Body of pancreas (tissue), 4 donors: Measurements from ENCODE around the gene PDCD2L. TPM values are rescaled to one million over a fixed set of nuclear protein-coding genes. Genes with fewer than 3 reads are reported as not detected.

ENCODE experiments used
- ATAC-seq: fragments of 150-250 bp; one replicate; pipeline ENCODE4 v1.9.1; 2016
- DNase-seq, 4 donors: peaks; one replicate each; pipeline ENCODE4 v3.0.0-alpha.2; 2019
- H3K27ac ChIP-seq, 4 donors: fragments of 200-600 bp; sonication (generic); 1 replicate in 3 of 4; 2 replicates in 1 of 4; pipeline versions ENCODE4 v1.5.1 to v1.6.1; 2016 to 2019; ENCODE audit warnings: mild to moderate bottlenecking in 1 of 4, mixed read lengths in 1 of 4, moderate library complexity in 1 of 4
- H3K27me3 ChIP-seq, 2 donors: fragments of 200-600 bp; sonication (generic); one replicate each; pipeline ENCODE4 v1.6.0; 2016; ENCODE audit warnings: mild to moderate bottlenecking in 1 of 2
- H3K36me3 ChIP-seq, 2 donors: fragments of 200-600 bp; sonication (generic); replicated peaks in 1 of 2; 2 replicates each; pipeline ENCODE4 v1.5.1; 2016; ENCODE audit warnings: low read depth in 2 of 2; ENCODE audit not compliant: insufficient read depth in 1 of 2
- H3K4me1 ChIP-seq: fragments of 200-600 bp; sonication (generic); one replicate; pipeline ENCODE4 v1.6.0; 2016
- H3K4me3 ChIP-seq, 2 donors: fragments of 200-600 bp; sonication (generic); 1 replicate in 1 of 2; 2 replicates in 1 of 2; pipeline ENCODE4 v1.5.1; 2016 to 2019
- H3K9me3 ChIP-seq, 3 donors: fragments of 200-600 bp; sonication (generic); 1 replicate in 2 of 3; 2 replicates in 1 of 3; pipeline ENCODE4 v1.5.1; 2016
- POLR2A ChIP-seq, 3 donors: fragments of 450-650 bp; IDR thresholded peaks; one replicate each; pipeline ENCODE4 v1.6.1; 2016; ENCODE audit warnings: antibody characterized with exemption in 3 of 3, mild to moderate bottlenecking in 2 of 3
- WGBS, 2 donors: methylation state at CpG; one replicate each; pipeline ENCODE4 v1.1.5; 2017; 5-methylcytosine and 5-hydroxymethylcytosine counted together
- intact Hi-C: fragments of 100-400 bp; cut with DNase I; formaldehyde crosslinking; loops from one replicate; pipeline ENCODE4 v1.15.1; 2023
- total RNA-seq, 2 donors: library from RNA; depleted of rRNA; stranded (reverse); fragments of >200 nt; gene quantifications; one replicate each; pipeline ENCODE4 v1.1.0, GENCODE V29; 2016
- TF ChIP-seq, protein P1 (sequence below), 7 experiments: fragments of 450-650 bp in 4 of 7; fragments of 200-600 bp in 3 of 7; sonication (generic) in 3 of 7; IDR thresholded peaks; one replicate each; pipeline ENCODE4 v1.5.1; 2016 to 2019; ENCODE audit warnings: antibody characterized with exemption in 7 of 7

The PDCD2L gene
- total RNA-seq, 2 donors from 2014 or later: 13.2 to 45.5 TPM

DNA sequence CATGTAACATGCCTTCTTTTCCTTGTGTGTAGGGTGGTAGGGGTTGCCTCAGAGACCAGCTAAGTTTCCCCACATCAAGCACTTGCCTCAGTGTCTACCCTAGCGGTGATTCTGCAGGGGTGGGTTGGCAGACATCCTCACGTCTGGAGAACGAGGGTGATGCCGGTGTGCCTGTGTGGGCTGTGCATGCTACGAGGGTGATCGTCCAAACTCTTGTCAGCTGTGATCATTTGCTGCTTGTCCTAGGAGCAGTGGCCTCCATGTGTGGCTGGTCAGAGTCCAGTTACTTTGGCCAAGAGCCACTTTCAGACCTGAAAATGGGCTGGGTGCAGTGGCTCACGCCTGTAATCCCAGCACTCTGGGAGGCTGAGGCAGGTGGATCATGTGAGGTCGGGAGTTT is 34.1 kb upstream of the PDCD2L start:
- DNase-seq (no peak), ATAC-seq (no peak)
- H3K36me3 ChIP-seq: peaks cover 0 to 13% of the 10 kb centered on the region in 2 donors
- TF ChIP-seq, protein P1, sequence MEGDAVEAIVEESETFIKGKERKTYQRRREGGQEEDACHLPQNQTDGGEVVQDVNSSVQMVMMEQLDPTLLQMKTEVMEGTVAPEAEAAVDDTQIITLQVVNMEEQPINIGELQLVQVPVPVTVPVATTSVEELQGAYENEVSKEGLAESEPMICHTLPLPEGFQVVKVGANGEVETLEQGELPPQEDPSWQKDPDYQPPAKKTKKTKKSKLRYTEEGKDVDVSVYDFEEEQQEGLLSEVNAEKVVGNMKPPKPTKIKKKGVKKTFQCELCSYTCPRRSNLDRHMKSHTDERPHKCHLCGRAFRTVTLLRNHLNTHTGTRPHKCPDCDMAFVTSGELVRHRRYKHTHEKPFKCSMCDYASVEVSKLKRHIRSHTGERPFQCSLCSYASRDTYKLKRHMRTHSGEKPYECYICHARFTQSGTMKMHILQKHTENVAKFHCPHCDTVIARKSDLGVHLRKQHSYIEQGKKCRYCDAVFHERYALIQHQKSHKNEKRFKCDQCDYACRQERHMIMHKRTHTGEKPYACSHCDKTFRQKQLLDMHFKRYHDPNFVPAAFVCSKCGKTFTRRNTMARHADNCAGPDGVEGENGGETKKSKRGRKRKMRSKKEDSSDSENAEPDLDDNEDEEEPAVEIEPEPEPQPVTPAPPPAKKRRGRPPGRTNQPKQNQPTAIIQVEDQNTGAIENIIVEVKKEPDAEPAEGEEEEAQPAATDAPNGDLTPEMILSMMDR (IDR thresholded peaks at IDR 0.05): no peak
- no peak for TF ChIP-seq POLR2A (IDR thresholded peaks at IDR 0.05)
- WGBS, 2 donors: 68 to 71% methylated on average over 2 to 8 of the region's 8 CpGs
- intact Hi-C loops: no loop called here
- H3K4me1 ChIP-seq: peaks cover 16% of the 10 kb centered on the region
- H3K27ac ChIP-seq: no peak overlapping the region
- no peaks in the 10 kb centered on the region for H3K9me3 ChIP-seq
- no peaks in the 10 kb centered on the region for H3K27me3 ChIP-seq
- no peak overlapping the region for H3K4me3 ChIP-seq

DNA sequence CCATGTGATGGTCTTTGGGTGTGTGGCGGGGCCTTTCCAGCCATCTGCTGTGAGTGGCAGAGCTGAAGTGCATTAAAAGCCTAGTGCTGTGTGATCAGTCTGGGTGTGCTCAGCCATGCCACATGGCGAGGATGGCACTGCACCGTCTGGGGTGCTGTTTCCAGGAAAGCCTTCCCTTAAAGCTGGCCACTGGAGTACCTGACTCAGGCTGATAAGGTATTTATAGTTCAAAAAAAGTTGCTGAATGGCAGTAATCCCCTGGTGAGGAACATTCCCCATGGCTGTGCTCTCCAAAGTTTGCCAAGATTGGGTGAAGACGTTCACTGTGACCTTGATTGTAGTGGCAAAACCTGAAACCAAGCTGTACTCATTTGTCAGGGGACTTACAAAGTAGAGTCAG is 33.2 kb upstream of the PDCD2L start:
- intact Hi-C loops: no loop called here

DNA sequence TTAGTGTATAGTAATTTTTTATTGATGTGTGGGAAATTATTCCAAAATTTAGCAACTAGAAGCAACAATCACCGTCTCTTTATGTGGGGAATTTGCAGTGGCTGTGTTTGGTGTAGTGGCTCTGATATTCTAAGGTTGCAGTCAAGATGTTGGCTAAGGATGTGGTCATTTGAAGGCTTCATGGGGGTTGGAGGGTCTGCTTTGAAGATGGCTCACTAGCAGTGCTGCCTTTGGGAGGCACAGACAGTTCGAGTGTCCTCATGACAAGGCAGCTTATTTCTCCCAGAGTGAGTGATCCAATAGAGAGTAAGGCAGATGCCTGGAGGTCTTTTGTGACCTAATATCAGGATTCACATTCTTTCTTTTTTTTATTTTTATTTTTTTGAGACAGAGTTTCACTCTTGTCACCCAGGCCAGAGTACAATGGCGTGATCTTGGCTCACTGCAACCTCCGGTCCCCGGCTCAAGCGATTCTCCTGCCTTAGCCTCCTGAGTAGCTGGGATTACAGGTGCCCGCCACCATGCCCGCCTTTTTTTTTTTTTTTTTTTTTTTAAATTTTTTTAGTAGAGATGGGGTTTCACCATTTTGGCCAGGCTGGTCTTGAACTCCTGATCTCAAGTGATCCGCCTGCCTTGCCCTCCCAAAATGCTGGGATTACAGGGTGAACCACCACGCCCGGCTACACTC is 30.5 kb upstream of the PDCD2L start:
- peaks cover 0 to 20% of the 10 kb centered on the region in 2 donors for H3K36me3 ChIP-seq
- H3K27ac ChIP-seq: no peak overlapping the region
- 94 to 98% methylated on average over 11 of the region's 11 CpGs for WGBS, 2 donors
- H3K9me3 ChIP-seq: no peaks in the 10 kb centered on the region
- DNase-seq (no peak), ATAC-seq (no peak)
- no peaks in the 10 kb centered on the region for H3K4me1 ChIP-seq
- no peak overlapping the region for H3K4me3 ChIP-seq
- no peak for TF ChIP-seq POLR2A (IDR thresholded peaks at IDR 0.05)
- TF ChIP-seq, protein P1 (IDR thresholded peaks at IDR 0.05): no peak
- H3K27me3 ChIP-seq: no peaks in the 10 kb centered on the region
- intact Hi-C loops: no loop called here

More for the DNA sequence above, 33.2 kb upstream of the PDCD2L start:
- no peak for ATAC-seq
- Histone ChIP-seq H3K27me3 (no peaks in the 10 kb centered on the region), H3K4me3 (no peak overlapping the region), H3K36me3 (peaks cover 0 to 15% of the 10 kb centered on the region in 2 donors), H3K4me1 (peaks cover 14% of the 10 kb centered on the region), H3K27ac (no peak overlapping the region), H3K9me3 (no peaks in the 10 kb centered on the region)
- 58 to 67% methylated on average over 3 to 4 of the region's 4 CpGs for WGBS, 2 donors
- no peak for DNase-seq
- no peak for TF ChIP-seq POLR2A (IDR thresholded peaks at IDR 0.05)
- TF ChIP-seq, protein P1 (IDR thresholded peaks at IDR 0.05): no peak

DNA sequence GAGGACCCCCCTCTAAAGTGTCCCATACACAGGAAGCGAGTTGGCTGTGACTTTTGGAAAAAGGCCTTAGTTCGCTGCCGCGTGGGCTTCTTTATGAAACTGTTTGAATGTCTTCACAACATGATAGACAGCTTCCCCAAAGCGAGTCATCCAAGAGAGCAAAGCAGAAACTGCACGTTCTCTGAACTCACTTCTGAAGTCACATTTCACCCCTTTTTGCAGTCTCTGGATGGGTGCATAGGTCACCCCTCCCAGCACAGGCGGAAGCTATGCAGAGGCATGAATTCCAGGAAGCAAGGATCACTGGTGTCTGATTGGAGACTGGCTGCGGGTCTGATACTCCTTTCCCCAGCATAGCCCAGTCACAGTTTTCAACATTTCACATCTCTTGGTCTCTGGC is 28.6 kb upstream of the PDCD2L start:
- ATAC-seq (no peak), DNase-seq (no peak)
- Histone ChIP-seq H3K27me3 (no peaks in the 10 kb centered on the region), H3K9me3 (no peaks in the 10 kb centered on the region), H3K36me3 (peaks cover 0 to 31% of the 10 kb centered on the region in 2 donors), H3K4me1 (no peaks in the 10 kb centered on the region), H3K27ac (no peak overlapping the region), H3K4me3 (no peak overlapping the region)
- 80 to 89% methylated on average over 7 to 8 of the region's 8 CpGs for WGBS, 2 donors
- intact Hi-C loops: no loop called here
- no peak for TF ChIP-seq POLR2A (IDR thresholded peaks at IDR 0.05)
- TF ChIP-seq, protein P1 (IDR thresholded peaks at IDR 0.05): no peak
